Measurements from ENCODE around the gene TXNRD2. TPM values are rescaled to one million over a fixed set of nuclear protein-coding genes. Genes with fewer than 3 reads are reported as not detected.

TXNRD2 gene
- total and polyA plus RNA-seq, 10 of the 15 experiments (the other 5 are each of a cell fraction or from before 2014, with no cell fraction given) = 1.6 to 26.0 (median 13.9) TPM

GRCh38 chr22:19984851-19985811 lies 43.5 kb upstream of the TXNRD2 start:
- ChIA-PET POLR2A (no interaction called here), RAD21 (ENCODE audit: unreplicated experiment) (no interaction called here), SMC1A (ENCODE audit: uncharacterized antibody, unreplicated experiment) (no interaction called here), CTCF (no interaction called here)
- no peaks in the 10 kb centered on the region for H3K79me2 ChIP-seq (ENCODE audit: control insufficient read depth, insufficient read depth, low read length)
- 51% methylated on average over 11 of the region's 11 CpGs for WGBS (ENCODE audit: insufficient coverage, insufficient replicate concordance, low lambda C conversion rate, missing lambda C conversion rate)
- H3K27me3 ChIP-seq (replicated peaks in 1 of 2; ENCODE audit: control insufficient read depth in 2 of 2, insufficient read depth in 2 of 2, low read length in 1 of 2) = 0 out of 4 replicates have a peak, but pooled peaks cover 0 to 2% of the 10 kb centered on the region in 2 experiments
- H3K4me2 ChIP-seq (ENCODE audit: control insufficient read depth, insufficient read depth) = no peak overlapping the region
- H3K4me1 ChIP-seq (ENCODE audit: control insufficient read depth, insufficient read depth, low read length) = no peaks in the 10 kb centered on the region
- H3K9me3 ChIP-seq (replicated peaks; ENCODE audit: control insufficient read depth, insufficient read depth, low read length) = no peaks in the 10 kb centered on the region
- H3K36me3 ChIP-seq (ENCODE audit: control insufficient read depth in 2 of 2, insufficient read depth in 2 of 2, low read length in 1 of 2) = no peaks in the 10 kb centered on the region; a peak in 1 of 4 replicates
- ATAC-seq (no peak), FAIRE-seq (no peak), DNase-seq (ENCODE audit: low read depth, low spot score) (no peak)
- H3K9ac ChIP-seq (ENCODE audit: control insufficient read depth, insufficient read depth, low read length) = no peak overlapping the region
- H2AFZ ChIP-seq (ENCODE audit: control insufficient read depth, low read depth, low read length) = no peak overlapping the region
- no peak overlapping the region for H3K27ac ChIP-seq (ENCODE audit: control insufficient read depth, insufficient read depth)
- H4K20me1 ChIP-seq (ENCODE audit: control insufficient read depth, insufficient read depth) = no peaks in the 10 kb centered on the region
- in situ Hi-C loops (cut with MboI) = no loop called here
- no peak overlapping the region for H3K4me3 ChIP-seq
- intact Hi-C loops (cut with micrococcal nuclease; ENCODE audit: unreplicated experiment) = no loop called here
- BruUV-seq (replicated peaks) = no TSS peak
- TF ChIP-seq ZBTB40 (IDR thresholded peaks at IDR 0.05; ENCODE audit: borderline replicate concordance) = no peak
- TF ChIP-seq POLR2AphosphoS2 (IDR thresholded peaks at IDR 0.05; ENCODE audit: low read depth, low read length) = no peak
- TF ChIP-seq SP1 (IDR thresholded peaks at IDR 0.05; ENCODE audit: low read depth, low read length) = no peak
- TF ChIP-seq NKRF (conservative IDR thresholded peaks at IDR 0.05) = no peak
- TF ChIP-seq IRF5 (IDR thresholded peaks at IDR 0.05; ENCODE audit: borderline replicate concordance) = no peak
- TF ChIP-seq TCF7 (IDR thresholded peaks at IDR 0.05; ENCODE audit: borderline replicate concordance) = no peak
- TF ChIP-seq WRNIP1 (IDR thresholded peaks at IDR 0.05; ENCODE audit: borderline replicate concordance, low read depth, low read length) = no peak
- TF ChIP-seq FOXM1 (IDR thresholded peaks at IDR 0.05; ENCODE audit: low read depth, low read length) = no peak
- TF ChIP-seq E4F1 (IDR thresholded peaks at IDR 0.05; ENCODE audit: borderline replicate concordance, partially characterized antibody) = no peak
- TF ChIP-seq CREB1 (IDR thresholded peaks at IDR 0.05; ENCODE audit: low read depth) = no peak
- no peak for TF ChIP-seq EZH2 (IDR thresholded peaks at IDR 0.05; ENCODE audit: borderline replicate concordance, control insufficient read depth, low read depth, low read length)
